ENCODE results near the gene SPATA31E1. TPM values are rescaled to one million over a fixed set of nuclear protein-coding genes. Genes with fewer than 3 reads are reported as not detected.

SPATA31E1 gene
- total RNA-seq, 1 donor from 2014 or later, result not detected

DNA sequence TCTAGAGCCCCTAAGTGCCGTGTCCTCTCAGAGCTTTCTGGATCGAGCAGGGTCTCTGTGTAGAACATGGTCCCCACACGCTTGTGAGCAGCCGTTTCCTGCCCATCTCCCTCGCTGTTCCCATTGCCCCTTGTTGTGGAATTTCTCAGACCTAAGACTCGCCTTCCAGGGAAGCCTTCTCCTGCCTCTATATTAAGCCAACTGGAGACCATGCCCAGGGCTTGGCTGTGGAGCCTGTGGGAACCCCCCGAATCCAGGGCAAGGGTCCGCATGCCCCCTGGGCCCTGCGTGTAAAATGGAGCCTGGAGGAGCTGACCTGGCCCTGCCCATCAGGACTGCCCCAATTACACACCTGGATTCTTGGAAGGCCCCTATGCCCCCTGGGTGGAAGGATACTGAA is 14.5 kb upstream of the SPATA31E1 start:
- peaks cover 2% of the 10 kb centered on the region for H3K27me3 Mint-ChIP-seq (ENCODE audit: low read depth)
- H3K9me3 Mint-ChIP-seq, result no peaks in the 10 kb centered on the region
- no peaks in the 10 kb centered on the region for H3K36me3 Mint-ChIP-seq (ENCODE audit: low read depth)
- H3K4me3 Mint-ChIP-seq (ENCODE audit: low read depth), result no peak overlapping the region
- no peaks in the 10 kb centered on the region for H3K4me1 Mint-ChIP-seq (ENCODE audit: low read depth)
- intact Hi-C loops (cut with micrococcal nuclease), result no loop called here
- H3K27ac Mint-ChIP-seq, result no peak overlapping the region
- no peak for DNase-seq (ENCODE audit: low spot score)

DNA sequence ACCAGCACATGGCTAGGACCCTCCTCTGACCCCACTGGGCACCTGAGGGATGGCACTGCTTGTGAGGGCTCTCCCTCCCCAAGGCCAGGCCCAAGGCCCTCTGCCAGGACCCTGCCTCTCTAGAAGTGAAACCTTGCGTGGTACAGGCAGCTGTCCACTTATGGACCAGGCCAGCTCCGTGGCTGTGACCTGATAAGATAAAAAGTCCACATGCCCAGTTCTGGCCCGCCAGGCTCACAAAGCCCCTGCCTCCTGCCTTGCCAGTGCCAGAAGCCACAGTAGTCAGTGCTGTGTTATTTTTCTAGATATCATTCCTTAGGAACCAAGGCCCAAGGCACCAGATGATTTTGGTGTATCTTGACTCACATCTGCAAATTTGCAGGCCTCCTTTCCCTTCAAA is 14.0 kb upstream of the SPATA31E1 start:
- no peaks in the 10 kb centered on the region for H3K4me1 Mint-ChIP-seq (ENCODE audit: low read depth)
- H3K27ac Mint-ChIP-seq, result no peak overlapping the region
- H3K9me3 Mint-ChIP-seq, result no peaks in the 10 kb centered on the region
- H3K4me3 Mint-ChIP-seq (ENCODE audit: low read depth), result no peak overlapping the region
- no peaks in the 10 kb centered on the region for H3K36me3 Mint-ChIP-seq (ENCODE audit: low read depth)
- H3K27me3 Mint-ChIP-seq (ENCODE audit: low read depth), result no peaks in the 10 kb centered on the region
- intact Hi-C loops (cut with micrococcal nuclease), result no loop called here
- DNase-seq (ENCODE audit: low spot score), result no peak

DNA sequence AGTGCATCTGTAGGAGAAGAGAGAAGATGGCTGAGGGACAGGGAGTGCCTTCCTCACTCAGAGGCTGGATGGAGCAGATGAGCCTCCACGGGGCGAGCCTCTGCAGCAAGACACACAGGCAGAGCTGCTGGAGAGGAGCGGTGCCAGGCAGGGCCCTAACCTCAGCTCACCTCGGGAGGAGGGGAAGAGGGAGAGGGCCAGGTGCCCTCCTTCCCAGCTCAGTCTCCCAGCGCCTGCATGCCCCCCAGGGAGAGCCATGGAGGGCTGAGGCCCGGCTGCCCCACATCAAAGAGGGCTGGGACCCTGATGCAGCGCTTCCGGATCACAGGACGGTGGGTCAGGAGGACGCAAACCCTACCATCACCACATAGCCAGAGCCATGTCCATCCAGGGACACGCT is 13.6 kb upstream of the SPATA31E1 start:
- no peak overlapping the region for H3K27ac Mint-ChIP-seq
- H3K4me1 Mint-ChIP-seq (ENCODE audit: low read depth), result no peaks in the 10 kb centered on the region
- DNase-seq (ENCODE audit: low spot score), result no peak
- no peaks in the 10 kb centered on the region for H3K9me3 Mint-ChIP-seq
- H3K36me3 Mint-ChIP-seq (ENCODE audit: low read depth), result no peaks in the 10 kb centered on the region
- intact Hi-C loops (cut with micrococcal nuclease), result no loop called here
- no peak overlapping the region for H3K4me3 Mint-ChIP-seq (ENCODE audit: low read depth)
- H3K27me3 Mint-ChIP-seq (ENCODE audit: low read depth), result no peaks in the 10 kb centered on the region

DNA sequence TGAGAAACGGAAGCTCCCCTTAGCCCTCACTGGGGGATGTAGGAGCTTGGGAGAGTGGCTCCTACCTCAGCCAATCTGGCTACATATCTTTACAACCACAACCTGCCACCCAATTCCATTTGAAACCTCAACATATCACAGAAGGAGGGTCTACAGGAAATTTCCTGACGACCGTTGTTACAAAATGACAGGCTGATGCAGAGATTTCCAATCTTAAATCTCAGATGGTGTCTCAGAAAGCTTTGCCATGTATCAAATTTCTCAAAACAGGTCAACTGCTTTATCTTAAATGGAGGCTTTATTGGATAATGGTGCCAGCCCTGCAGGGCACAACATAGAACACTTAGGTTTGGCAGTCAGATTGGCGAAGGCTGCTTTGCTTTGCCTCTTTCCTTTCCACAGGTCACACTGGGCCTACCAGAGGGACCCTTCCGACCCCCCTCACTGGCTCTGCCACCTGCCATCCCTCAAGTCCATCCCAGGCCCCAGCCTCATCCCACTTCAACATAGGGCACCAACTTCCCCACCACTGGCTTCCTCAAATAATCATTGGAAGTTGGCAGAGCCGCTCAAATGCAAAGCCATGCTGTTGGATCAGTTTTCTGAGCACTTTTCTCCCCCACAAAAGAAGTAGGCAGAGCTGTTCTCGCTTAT is 11.1 kb upstream of the SPATA31E1 start:
- no peak overlapping the region for H3K4me3 Mint-ChIP-seq (ENCODE audit: low read depth)
- H3K27me3 Mint-ChIP-seq (ENCODE audit: low read depth), result no peaks in the 10 kb centered on the region
- no peak for DNase-seq (ENCODE audit: low spot score)
- H3K36me3 Mint-ChIP-seq (ENCODE audit: low read depth), result no peaks in the 10 kb centered on the region
- no peak overlapping the region for H3K27ac Mint-ChIP-seq
- intact Hi-C loops (cut with micrococcal nuclease), result no loop called here
- H3K9me3 Mint-ChIP-seq, result no peaks in the 10 kb centered on the region
- no peaks in the 10 kb centered on the region for H3K4me1 Mint-ChIP-seq (ENCODE audit: low read depth)

DNA sequence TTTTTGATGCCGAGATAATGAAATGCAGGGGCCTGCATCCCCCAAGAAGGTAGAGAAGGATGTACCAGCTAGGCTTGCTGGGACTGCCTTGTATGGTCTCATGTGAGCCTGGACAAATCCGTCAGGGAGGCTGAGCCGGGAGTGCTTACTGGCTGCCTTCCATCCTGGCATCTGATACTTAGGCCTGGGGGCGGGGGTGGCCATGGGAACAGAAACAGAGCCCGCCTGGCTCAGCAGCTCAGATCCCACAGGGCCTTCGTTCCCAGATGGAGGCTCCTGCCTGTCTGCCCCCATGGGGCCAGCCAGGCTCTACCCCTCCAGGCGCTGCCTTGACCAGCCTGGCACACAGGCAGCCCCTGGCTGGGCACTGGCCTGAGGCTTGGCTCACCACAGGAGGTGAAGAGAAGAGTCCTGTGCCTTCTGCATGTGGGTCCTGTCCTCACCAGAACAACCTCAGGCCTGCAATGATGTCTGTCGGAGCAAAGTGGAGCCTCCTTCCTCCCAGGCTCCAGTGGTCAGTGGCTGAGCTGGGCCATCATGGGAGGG is 10.5 kb upstream of the SPATA31E1 start:
- Mint-ChIP-seq H3K27ac (no peak overlapping the region), H3K4me1 (ENCODE audit: low read depth) (no peaks in the 10 kb centered on the region), H3K4me3 (ENCODE audit: low read depth) (no peak overlapping the region), H3K27me3 (ENCODE audit: low read depth) (no peaks in the 10 kb centered on the region), H3K9me3 (no peaks in the 10 kb centered on the region), H3K36me3 (ENCODE audit: low read depth) (no peaks in the 10 kb centered on the region)
- no peak for DNase-seq (ENCODE audit: low spot score)
- intact Hi-C loops (cut with micrococcal nuclease), result no loop called here

- Mint-ChIP-seq H3K36me3 (ENCODE audit: low read depth) (no peaks in the 10 kb centered on the region), H3K27ac (no peak overlapping the region), H3K4me1 (ENCODE audit: low read depth) (peaks cover 2% of the 10 kb centered on the region), H3K9me3 (no peaks in the 10 kb centered on the region), H3K27me3 (ENCODE audit: low read depth) (no peaks in the 10 kb centered on the region), H3K4me3 (ENCODE audit: low read depth) (no peak overlapping the region)
- intact Hi-C loops (cut with micrococcal nuclease), result no loop called here
- no peak for DNase-seq (ENCODE audit: low spot score)
Observed at GRCh38 chr9:87873607-87874303, 8.9 kb upstream of the SPATA31E1 start.

DNA sequence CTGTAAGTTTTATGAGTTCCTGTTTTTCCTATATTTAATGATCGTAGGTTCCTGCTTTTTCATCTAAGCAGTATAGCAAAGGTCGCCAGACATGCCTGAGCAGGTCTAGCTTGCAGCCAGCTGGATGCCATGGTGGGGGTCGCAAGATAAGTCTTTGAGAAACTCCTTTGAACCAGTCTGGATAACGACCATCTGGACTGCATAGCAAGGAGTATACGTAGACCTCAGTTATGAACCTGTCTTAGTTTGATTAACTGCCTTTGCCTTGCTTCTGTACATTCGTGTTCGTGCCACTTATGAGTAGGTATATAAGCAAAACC is 8.4 kb upstream of the SPATA31E1 start:
- peaks cover 3% of the 10 kb centered on the region for H3K4me1 Mint-ChIP-seq (ENCODE audit: low read depth)
- no peaks in the 10 kb centered on the region for H3K9me3 Mint-ChIP-seq
- H3K27me3 Mint-ChIP-seq (ENCODE audit: low read depth), result no peaks in the 10 kb centered on the region
- DNase-seq (ENCODE audit: low spot score), result no peak
- intact Hi-C loops (cut with micrococcal nuclease), result no loop called here
- no peaks in the 10 kb centered on the region for H3K36me3 Mint-ChIP-seq (ENCODE audit: low read depth)
- H3K4me3 Mint-ChIP-seq (ENCODE audit: low read depth), result no peak overlapping the region
- no peak overlapping the region for H3K27ac Mint-ChIP-seq

GRCh38 chr9:87875060-87875459 is 7.6 kb upstream of the SPATA31E1 start:
- Mint-ChIP-seq H3K9me3 (no peaks in the 10 kb centered on the region), H3K36me3 (ENCODE audit: low read depth) (no peaks in the 10 kb centered on the region), H3K4me3 (ENCODE audit: low read depth) (no peak overlapping the region), H3K27ac (no peak overlapping the region), H3K27me3 (ENCODE audit: low read depth) (no peaks in the 10 kb centered on the region), H3K4me1 (ENCODE audit: low read depth) (peaks cover 3% of the 10 kb centered on the region)
- intact Hi-C loops (cut with micrococcal nuclease), result no loop called here
- no peak for DNase-seq (ENCODE audit: low spot score)

DNA sequence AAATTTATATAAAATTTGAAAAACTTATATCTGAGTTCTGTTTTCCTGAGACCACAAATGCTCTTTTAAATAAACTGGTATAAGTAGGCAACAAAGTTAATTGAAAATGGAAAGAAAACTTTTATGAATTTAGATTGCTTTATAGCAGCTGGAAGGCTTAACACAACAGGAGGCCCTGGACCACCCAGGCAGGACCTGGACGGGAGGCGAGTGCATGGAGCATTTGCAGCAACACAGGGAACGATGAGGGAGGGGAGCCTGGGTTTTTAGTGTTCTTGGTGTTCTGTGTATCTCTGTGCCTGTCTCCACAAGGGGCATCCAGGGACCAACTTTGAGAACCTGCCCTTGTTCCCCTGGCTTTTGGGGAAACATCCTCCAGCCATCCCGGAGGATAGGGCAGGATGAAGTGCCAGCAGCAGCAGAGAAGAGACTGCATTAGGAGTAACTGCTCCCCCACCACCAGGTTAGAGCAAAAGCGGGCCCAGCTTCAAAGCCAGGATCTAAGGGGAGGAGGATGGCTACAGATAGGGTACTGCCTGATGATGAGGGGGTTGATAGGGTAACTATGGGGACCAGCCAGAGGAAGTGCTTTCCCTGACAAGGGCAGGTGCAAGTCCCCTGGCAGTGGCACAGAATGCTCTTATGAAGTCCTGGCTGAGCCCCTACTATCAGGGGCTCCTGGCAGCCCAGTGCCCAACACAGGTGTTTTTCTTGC is 6.7 kb upstream of the SPATA31E1 start:
- no peaks in the 10 kb centered on the region for H3K27me3 Mint-ChIP-seq (ENCODE audit: low read depth)
- no peaks in the 10 kb centered on the region for H3K9me3 Mint-ChIP-seq
- no peaks in the 10 kb centered on the region for H3K36me3 Mint-ChIP-seq (ENCODE audit: low read depth)
- no peak overlapping the region for H3K4me3 Mint-ChIP-seq (ENCODE audit: low read depth)
- peaks cover 3% of the 10 kb centered on the region for H3K4me1 Mint-ChIP-seq (ENCODE audit: low read depth)
- no peak overlapping the region for H3K27ac Mint-ChIP-seq
- intact Hi-C loops (cut with micrococcal nuclease), result no loop called here
- no peak for DNase-seq (ENCODE audit: low spot score)

- H3K27me3 Mint-ChIP-seq (ENCODE audit: low read depth), result no peaks in the 10 kb centered on the region
- DNase-seq (ENCODE audit: low spot score), result no peak
Observed at GRCh38 chr9:87876708-87877107, 6.0 kb upstream of the SPATA31E1 start.

DNA sequence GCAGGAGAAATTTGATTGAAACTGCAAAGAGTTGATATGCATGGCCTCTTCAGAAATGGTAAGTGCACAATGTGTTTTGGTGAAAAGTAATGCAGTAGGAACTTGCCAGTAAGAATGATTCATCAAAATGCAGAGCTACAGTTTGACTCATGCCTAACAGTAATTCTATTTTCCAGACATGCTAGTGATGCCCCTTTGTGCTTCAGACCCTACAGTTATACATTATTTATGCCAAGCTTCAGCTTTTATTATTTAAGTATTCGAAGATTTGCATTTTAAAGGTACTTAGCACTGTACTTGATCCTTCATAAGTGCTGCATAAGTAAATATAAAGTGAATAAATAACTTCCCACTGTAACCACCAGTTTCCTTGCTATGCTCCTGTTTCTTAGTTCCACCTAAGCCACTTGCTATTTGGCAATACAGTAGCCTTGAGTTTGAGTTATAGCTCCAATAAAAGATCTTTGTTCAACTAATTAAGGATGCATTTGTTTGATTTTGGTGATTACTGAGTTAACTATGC is 3.6 kb upstream of the SPATA31E1 start:
- H3K9me3 Mint-ChIP-seq, result no peaks in the 10 kb centered on the region
- H3K27ac Mint-ChIP-seq, result no peak overlapping the region
- intact Hi-C loops (cut with micrococcal nuclease), result no loop called here
- peaks cover 3% of the 10 kb centered on the region for H3K4me1 Mint-ChIP-seq (ENCODE audit: low read depth)
- DNase-seq (ENCODE audit: low spot score), result no peak
- H3K4me3 Mint-ChIP-seq (ENCODE audit: low read depth), result no peak overlapping the region
- no peaks in the 10 kb centered on the region for H3K36me3 Mint-ChIP-seq (ENCODE audit: low read depth)
- H3K27me3 Mint-ChIP-seq (ENCODE audit: low read depth), result no peaks in the 10 kb centered on the region

More at GRCh38 chr9:87876708-87877107, 6.0 kb upstream of the SPATA31E1 start:
- Mint-ChIP-seq H3K36me3 (ENCODE audit: low read depth) (no peaks in the 10 kb centered on the region), H3K9me3 (no peaks in the 10 kb centered on the region), H3K27ac (no peak overlapping the region), H3K4me3 (ENCODE audit: low read depth) (no peak overlapping the region), H3K4me1 (ENCODE audit: low read depth) (peaks cover 3% of the 10 kb centered on the region)
- intact Hi-C loops (cut with micrococcal nuclease), result no loop called here

DNA sequence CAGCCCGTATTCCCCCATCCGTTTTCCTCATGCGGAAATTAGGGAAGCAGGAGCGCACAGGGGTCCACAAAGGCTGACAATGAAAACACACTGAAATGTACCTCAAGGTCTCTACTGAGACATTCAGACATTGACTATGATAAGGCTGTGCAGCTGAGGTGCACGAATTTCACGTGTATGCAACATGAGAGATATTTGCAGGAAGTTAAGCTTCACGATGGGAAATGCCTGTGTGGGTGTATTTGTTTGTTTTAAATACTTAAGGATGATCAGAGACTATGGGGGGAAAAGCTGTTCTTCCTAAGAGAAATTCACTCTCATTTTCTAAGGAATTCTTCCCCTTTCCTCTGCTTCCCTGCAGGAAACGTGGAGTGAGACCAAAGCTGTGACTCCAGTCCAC is 2.6 kb upstream of the SPATA31E1 start:
- no peak for DNase-seq (ENCODE audit: low spot score)
- no peaks in the 10 kb centered on the region for H3K36me3 Mint-ChIP-seq (ENCODE audit: low read depth)
- intact Hi-C loops (cut with micrococcal nuclease), result no loop called here
- peaks cover 3% of the 10 kb centered on the region for H3K4me1 Mint-ChIP-seq (ENCODE audit: low read depth)
- no peaks in the 10 kb centered on the region for H3K27me3 Mint-ChIP-seq (ENCODE audit: low read depth)
- no peaks in the 10 kb centered on the region for H3K9me3 Mint-ChIP-seq
- H3K27ac Mint-ChIP-seq, result no peak overlapping the region
- H3K4me3 Mint-ChIP-seq (ENCODE audit: low read depth), result no peak overlapping the region

- Mint-ChIP-seq H3K27me3 (ENCODE audit: low read depth) (no peaks in the 10 kb centered on the region), H3K27ac (no peak overlapping the region), H3K36me3 (ENCODE audit: low read depth) (no peaks in the 10 kb centered on the region), H3K4me3 (ENCODE audit: low read depth) (no peak overlapping the region), H3K4me1 (ENCODE audit: low read depth) (peaks cover 3% of the 10 kb centered on the region), H3K9me3 (no peaks in the 10 kb centered on the region)
- intact Hi-C loops (cut with micrococcal nuclease), result no loop called here
- DNase-seq (ENCODE audit: low spot score), result no peak
Observed at GRCh38 chr9:87880683-87881082, 2.0 kb upstream of the SPATA31E1 start.

Data from activated T-helper 2 cell treated with anti-CD3 and anti-CD28 coated beads, Interferon-gamma antibody, Interleukin-2, Interleukin-4, amounts not matched to agents 10 μg/mL and 5 μg/mL and 100 μg/mL, durations not matched to agents 14 hours and 24 hours and 36 hours (primary cell).